Right renal pelvis (tissue), 4 donors: ENCODE results near the gene ATRAID. TPM values are rescaled to one million over a fixed set of nuclear protein-coding genes. Genes with fewer than 3 reads are reported as not detected.

Experiments used
- DNase-seq, 4 donors: peaks; one replicate each; pipeline ENCODE4 v3.0.0-alpha.2; 2013; ENCODE audit warnings: low read depth in 4 of 4, low spot score in 3 of 4, missing footprints in 1 of 4
- polyA plus RNA-seq, 4 donors: library from polyadenylated mRNA; unstranded; fragments of 120-200 nt; gene quantifications; one replicate each; pipeline ENCODE4 v1.2.1, GENCODE V29; 2013; ENCODE audit not compliant: insufficient read length in 4 of 4

The ATRAID gene
- polyA plus RNA-seq, 4 donors, result 157 to 190 (median 171) TPM

- peak; percentile 47 to 67 (median 62) for DNase-seq
Measured at GRCh38 chr2:27217173-27218121, 5.6 kb downstream of the ATRAID start, which contains the start of gene CAD. CAD (plus strand) TSS chr2:27217369; CDS start chr2:27217552, 183 bp downstream.

GRCh38 chr2:27218614-27219013 is 6.8 kb downstream of the ATRAID start:
- no peak for DNase-seq

GRCh38 chr2:27219091-27219490 is 7.2 kb downstream of the ATRAID start:
- DNase-seq, result no peak

GRCh38 chr2:27220091-27220490 is 8.2 kb downstream of the ATRAID start:
- DNase-seq, result no peak

GRCh38 chr2:27221166-27221565 is 9.3 kb downstream of the ATRAID start:
- DNase-seq, result no peak

GRCh38 chr2:27222407-27222806 is 10.6 kb downstream of the ATRAID start:
- DNase-seq, result no peak

GRCh38 chr2:27223416-27223815 is 11.6 kb downstream of the ATRAID start:
- no peak for DNase-seq

- DNase-seq, result no peak
Measured at GRCh38 chr2:27225526-27225925, 13.7 kb downstream of the ATRAID start.

GRCh38 chr2:27227501-27227900 is 15.7 kb downstream of the ATRAID start:
- DNase-seq, result no peak

GRCh38 chr2:27231921-27232320 is 20.1 kb downstream of the ATRAID start:
- DNase-seq, result no peak

GRCh38 chr2:27233341-27233740 is 21.5 kb downstream of the ATRAID start:
- no peak for DNase-seq

GRCh38 chr2:27236136-27236535 is 24.3 kb downstream of the ATRAID start:
- no peak for DNase-seq

GRCh38 chr2:27236626-27237025 is 24.8 kb downstream of the ATRAID start:
- no peak for DNase-seq

GRCh38 chr2:27237341-27237945 is 25.6 kb downstream of the ATRAID start:
- no peak for DNase-seq

GRCh38 chr2:27238976-27239375 is 27.1 kb downstream of the ATRAID start:
- DNase-seq, result no peak

GRCh38 chr2:27240406-27240805 is 28.6 kb downstream of the ATRAID start:
- DNase-seq, result no peak

GRCh38 chr2:27241761-27242613 is 30.1 kb downstream of the ATRAID start:
- no peak for DNase-seq

GRCh38 chr2:27242614-27242951 is 30.7 kb downstream of the ATRAID start:
- no peak for DNase-seq

GRCh38 chr2:27243391-27244130 is 31.7 kb downstream of the ATRAID start:
- DNase-seq, result no peak

- no peak for DNase-seq
Measured at GRCh38 chr2:27245116-27245515, 33.3 kb downstream of the ATRAID start.
